IMR-90 (cell line): ENCODE data around the gene SHB. TPM values are rescaled to one million over a fixed set of nuclear protein-coding genes. Genes with fewer than 3 reads are reported as not detected.

Experiments used
- ATAC-seq: fragments of 200-7000 bp; cut with Tn5 transposase; 2 replicates; pipeline ENCODE4 v1.9.1; 2020; ENCODE audit warnings: low read depth, mild to moderate bottlenecking, moderate library complexity
- BruUV-seq: library from RNA; stranded (reverse); fragments of 400-500 nt; replicated peaks from 2 replicates; lab custom pipeline; 2021; lab: Mats Ljungman, UMichigan
- CTCF ChIA-PET: fragments of 300-600 bp; formaldehyde crosslinking; extraction: SDS; loops from one replicate; lab custom pipeline; 2021; ENCODE audit warnings: antibody characterized with exemption; lab: Yijun Ruan, JAX
- POLR2A ChIA-PET: fragments of 300-600 bp; sonication (Branson Sonifier 250); formaldehyde crosslinking; loops from one replicate; lab custom pipeline; 2022; ENCODE audit warnings: antibody characterized with exemption; ENCODE audit not compliant: unreplicated experiment; lab: Charles Lee
- DNase-seq: peaks from one replicate; pipeline ENCODE4 v3.0.0; 2013
- H2AFZ ChIP-seq: replicated peaks from 2 replicates; pipeline ENCODE3; 2013; ENCODE audit warnings: low read length, mild to moderate bottlenecking; ENCODE audit not compliant: poor library complexity
- H2AK5ac ChIP-seq: 2 replicates; pipeline ENCODE4 v1.6.1; 2013; ENCODE audit warnings: low read depth, low read length, inconsistent platforms
- H2AK9ac ChIP-seq: replicated peaks from 2 replicates; pipeline ENCODE3; 2013; ENCODE audit warnings: mild to moderate bottlenecking, low read depth, low read length, moderate library complexity; ENCODE audit not compliant: poor library complexity
- H2BK120ac ChIP-seq: 2 replicates; pipeline ENCODE4 v1.6.1; 2013; ENCODE audit warnings: low read depth, low read length, inconsistent platforms
- H2BK15ac ChIP-seq: 3 replicates; pipeline ENCODE4 v1.6.1; 2013; ENCODE audit warnings: low read depth, low read length, inconsistent platforms
- H2BK20ac ChIP-seq: 2 replicates; pipeline ENCODE4 v1.6.1; 2013; ENCODE audit warnings: low read depth, mild to moderate bottlenecking, inconsistent platforms, low read length, moderate library complexity
- H2BK5ac ChIP-seq: 2 replicates; pipeline ENCODE4 v1.6.1; 2013; ENCODE audit warnings: mild to moderate bottlenecking, low read depth, low read length, inconsistent platforms; ENCODE audit not compliant: poor library complexity, severe bottlenecking
- H3K14ac ChIP-seq: replicated peaks from 2 replicates; pipeline ENCODE4 v1.6.1; 2013; ENCODE audit warnings: low read depth, low read length, inconsistent platforms
- H3K18ac ChIP-seq: 2 replicates; pipeline ENCODE4 v1.6.1; 2013; ENCODE audit warnings: low read depth, low read length, control low read depth
- H3K23ac ChIP-seq: 2 replicates; pipeline ENCODE4 v1.6.1; 2013; ENCODE audit warnings: low read depth, low read length, inconsistent platforms
- H3K27ac ChIP-seq: 2 replicates; pipeline ENCODE4 v1.5.1; 2013; ENCODE audit warnings: mild to moderate bottlenecking, control low read depth, low read length; ENCODE audit not compliant: insufficient read depth
- H3K27me3 ChIP-seq: 2 replicates; pipeline ENCODE4 v1.6.1; 2013; ENCODE audit warnings: low read length; ENCODE audit not compliant: control insufficient read depth, insufficient read depth
- H3K36me3 ChIP-seq: 2 replicates; pipeline ENCODE4 v1.6.1; 2013; ENCODE audit warnings: low read length, mixed read lengths; ENCODE audit not compliant: control insufficient read depth, insufficient read depth
- H3K4ac ChIP-seq: 2 replicates; pipeline ENCODE4 v1.6.1; 2013; ENCODE audit warnings: low read depth, low read length, inconsistent platforms
- H3K4me1 ChIP-seq: 2 replicates; pipeline ENCODE4 v1.6.1; 2013; ENCODE audit warnings: low read length, mixed read lengths; ENCODE audit not compliant: control insufficient read depth, insufficient read depth
- H3K4me2 ChIP-seq: 2 replicates; pipeline ENCODE4 v1.6.1; 2013; ENCODE audit warnings: low read depth, mild to moderate bottlenecking, control low read depth, low read length, moderate library complexity
- H3K4me3 ChIP-seq: 2 replicates; pipeline ENCODE4 v1.5.1; 2013; ENCODE audit warnings: low read depth, mild to moderate bottlenecking, control low read depth, low read length, moderate library complexity; ENCODE audit not compliant: insufficient read depth
- H3K56ac ChIP-seq: 2 replicates; pipeline ENCODE4 v1.6.1; 2013; ENCODE audit warnings: low read length, inconsistent platforms; ENCODE audit not compliant: insufficient read depth; ENCODE audit errors: extremely low read depth
- H3K79me1 ChIP-seq, 2 experiments: 2 replicates each; pipeline ENCODE4 v1.6.1; 2013; ENCODE audit warnings: low read length in 2 of 2, inconsistent platforms in 1 of 2, low read depth in 1 of 2
- H3K9ac ChIP-seq: 2 replicates; pipeline ENCODE4 v1.6.1; 2013; ENCODE audit warnings: low read depth, low read length, control low read depth
- H3K9me1 ChIP-seq: 2 replicates; pipeline ENCODE4 v1.6.1; 2013; ENCODE audit warnings: low read length, inconsistent platforms; ENCODE audit not compliant: insufficient read depth
- H3K9me3 ChIP-seq: 2 replicates; pipeline ENCODE4 v1.6.1; 2013; ENCODE audit warnings: low read length; ENCODE audit not compliant: control insufficient read depth, insufficient read depth
- H4K20me1 ChIP-seq: 2 replicates; pipeline ENCODE4 v1.6.1; 2013; ENCODE audit warnings: low read length, inconsistent platforms; ENCODE audit not compliant: insufficient read depth
- H4K5ac ChIP-seq: 2 replicates; pipeline ENCODE4 v1.6.1; 2013; ENCODE audit warnings: mild to moderate bottlenecking, low read depth, low read length, control low read depth
- H4K8ac ChIP-seq, 2 experiments: 2 replicates each; pipeline ENCODE4 v1.6.1; 2013; ENCODE audit warnings: low read depth in 2 of 2, low read length in 2 of 2, control low read depth in 1 of 2, inconsistent platforms in 1 of 2
- H4K91ac ChIP-seq: 2 replicates; pipeline ENCODE4 v1.6.1; 2013; ENCODE audit warnings: low read depth, low read length, inconsistent platforms; ENCODE audit not compliant: insufficient read depth
- CEBPB ChIP-seq: IDR thresholded peaks from 2 replicates; pipeline ENCODE4 v1.6.1; 2012; ENCODE audit warnings: low read depth, low read length, improper control_type of control experiment
- MAZ ChIP-seq: IDR thresholded peaks from 2 replicates; pipeline ENCODE4 v1.6.1; 2012; ENCODE audit warnings: low read depth, mild to moderate bottlenecking, low read length, improper control_type of control experiment, moderate library complexity, borderline replicate concordance
- POLR2A ChIP-seq: IDR thresholded peaks from 2 replicates; pipeline ENCODE4 v1.6.1; 2012; ENCODE audit warnings: mild to moderate bottlenecking, low read depth, low read length
- RCOR1 ChIP-seq: IDR thresholded peaks from 2 replicates; pipeline ENCODE4 v1.6.1; 2012; ENCODE audit warnings: mild to moderate bottlenecking, low read length, improper control_type of control experiment; ENCODE audit not compliant: insufficient replicate concordance
- SMC3 ChIP-seq: fragments of 150-350 bp; IDR thresholded peaks from 2 replicates; pipeline ENCODE4 v1.6.1; 2016; ENCODE audit warnings: low read depth, mild to moderate bottlenecking, antibody characterized with exemption, low read length, moderate library complexity
- WGBS, 2 experiments: methylation state at CpG; one replicate each; pipeline versions ENCODE4 v1.1.5 to v1.1.7; 2013; ENCODE audit warnings: missing lambda C conversion rate in 2 of 2; ENCODE audit not compliant: insufficient read length in 1 of 2; ENCODE audit errors: extremely low coverage in 2 of 2; 5-methylcytosine and 5-hydroxymethylcytosine counted together
- dilution Hi-C: fragments of 300-500 bp; cut with HindIII; formaldehyde crosslinking; loops from one replicate; pipeline ENCODE4 v1.14.3; 2018; ENCODE audit warnings: low sequenced_read_pairs; ENCODE audit not compliant: unreplicated experiment
- in situ Hi-C: fragments of 300-500 bp; cut with MboI; formaldehyde crosslinking; loops from 3 replicates; pipeline ENCODE4 v1.14.3; 2019; ENCODE audit warnings: low sequenced_read_pairs, inconsistent platforms, mixed read lengths
- intact Hi-C: fragments of 100-400 bp; cut with micrococcal nuclease; formaldehyde crosslinking; loops from 2 replicates; pipeline ENCODE4 v1.10.0; 2022
- polyA plus RNA-seq, 3 experiments: library from polyadenylated mRNA; depleted of rRNA; stranded (reverse); fragments of >200 nt; gene quantifications; 2 replicates each; pipeline ENCODE4 v1.2.3, GENCODE V29; 2012; ENCODE audit warnings: low replicate concordance in 1 of 3
- total RNA-seq: library from RNA; depleted of rRNA; stranded (reverse); fragments of >200 nt; gene quantifications from 2 replicates; pipeline ENCODE4 v1.2.3, GENCODE V29; 2012
- TF ChIP-seq, protein P1 (sequence below): fragments of 150-350 bp; IDR thresholded peaks from 2 replicates; pipeline ENCODE4 v1.6.1; 2017; ENCODE audit warnings: mild to moderate bottlenecking, antibody characterized with exemption, low read length, low read depth

SHB gene
- total and polyA plus RNA-seq, 2 of the 4 experiments (the other 2 are of a cell fraction): 6.1 to 20.4 TPM

DNA sequence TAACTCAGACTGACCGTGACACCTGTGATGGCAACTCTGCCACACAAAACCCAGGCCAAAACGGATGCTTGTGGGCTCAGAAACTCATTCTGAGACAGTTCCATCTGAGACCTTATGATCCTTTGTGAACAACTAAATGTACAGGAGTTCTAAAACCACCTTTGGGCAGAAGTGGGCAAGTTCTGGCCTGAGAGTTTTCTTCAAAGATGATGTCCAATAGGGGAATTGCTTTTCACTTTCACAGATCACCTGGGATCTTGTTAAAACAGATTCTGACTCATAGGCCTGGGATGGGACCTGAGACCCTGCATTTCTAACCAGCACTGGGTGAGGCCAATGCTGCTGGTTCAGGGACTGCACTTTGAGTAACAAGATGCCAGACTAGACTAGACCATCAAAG is 97.3 kb downstream of the SHB start:
- no peak overlapping the region for H3K56ac ChIP-seq
- H4K91ac ChIP-seq: peak overlapping the region; percentile 0; the same call in 1 of the 2 replicates
- 0 out of 2 replicates have a peak overlapping the region, but pooled peaks have one; percentile 17 for H3K4ac ChIP-seq
- H2BK120ac ChIP-seq: no peak overlapping the region
- no peak for DNase-seq
- no peak overlapping the region for H2BK5ac ChIP-seq
- H3K9me3 ChIP-seq: no peaks in the 10 kb centered on the region
- peaks cover 32% of the 10 kb centered on the region for H4K20me1 ChIP-seq
- WGBS, 2 experiments: no CpG with 5 or more reads among the region's 2 CpGs
- H3K36me3 ChIP-seq: peaks cover 41% of the 10 kb centered on the region
- in situ Hi-C loops (no loop called here), dilution Hi-C loops (no loop called here), intact Hi-C loops (loop anchor here (2.0 kb wide), 1 partner anchor 91 kb away; no protein-coding TSS in a partner anchor)
- no peak overlapping the region for H3K9ac ChIP-seq
- POLR2A ChIA-PET: no interaction called here
- H4K8ac ChIP-seq: no peak overlapping the region
- no peak overlapping the region for H2BK15ac ChIP-seq
- peaks cover 55 to 88% of the 10 kb centered on the region in 2 experiments for H3K79me1 ChIP-seq
- H2AK9ac ChIP-seq: no peak overlapping the region
- TF ChIP-seq CEBPB: no peak
- TF ChIP-seq SMC3: no peak
- TF ChIP-seq, protein P1, sequence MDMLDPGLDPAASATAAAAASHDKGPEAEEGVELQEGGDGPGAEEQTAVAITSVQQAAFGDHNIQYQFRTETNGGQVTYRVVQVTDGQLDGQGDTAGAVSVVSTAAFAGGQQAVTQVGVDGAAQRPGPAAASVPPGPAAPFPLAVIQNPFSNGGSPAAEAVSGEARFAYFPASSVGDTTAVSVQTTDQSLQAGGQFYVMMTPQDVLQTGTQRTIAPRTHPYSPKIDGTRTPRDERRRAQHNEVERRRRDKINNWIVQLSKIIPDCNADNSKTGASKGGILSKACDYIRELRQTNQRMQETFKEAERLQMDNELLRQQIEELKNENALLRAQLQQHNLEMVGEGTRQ: no peak
- TF ChIP-seq RCOR1: no peak
- TF ChIP-seq MAZ: no peak
- TF ChIP-seq POLR2A: no peak
- no peak overlapping the region for H3K27ac ChIP-seq
- H3K27me3 ChIP-seq: no peaks in the 10 kb centered on the region
- no peak overlapping the region for H2AFZ ChIP-seq
- no peak overlapping the region for H3K4me3 ChIP-seq
- BruUV-seq: no TSS peak
- no peak for ATAC-seq
- H3K9me1 ChIP-seq: peaks cover 54% of the 10 kb centered on the region
- H4K5ac ChIP-seq: no peak overlapping the region
- H3K14ac ChIP-seq: no peak overlapping the region
- no peak overlapping the region for H3K18ac ChIP-seq
- CTCF ChIA-PET: interaction anchor here (1.9 kb wide), 1 partner anchor 58 kb away, joined by 6 read pairs; no protein-coding TSS in a partner anchor
- peaks cover 41% of the 10 kb centered on the region for H3K4me1 ChIP-seq
- no peak overlapping the region for H3K4me2 ChIP-seq
- H3K23ac ChIP-seq: no peak overlapping the region
- H2AK5ac ChIP-seq: peak overlapping the region; percentile 64
- H2BK20ac ChIP-seq: no peak overlapping the region
